Ramos (cell line): Measurements from ENCODE around the gene NKAPD1.
"Not testable (repeated sequence)": the region's sequence is repeated elsewhere in the genome, so short reads cannot be mapped to it uniquely, and the experiment has no call there.

Source experiments
- in situ Hi-C: fragments of 300-500 bp; cut with MboI; formaldehyde crosslinking; loops from one replicate; pipeline ENCODE4 v1.14.3; 2022; ENCODE audit warnings: low sequenced_read_pairs; ENCODE audit not compliant: unreplicated experiment

NKAPD1 gene

DNA sequence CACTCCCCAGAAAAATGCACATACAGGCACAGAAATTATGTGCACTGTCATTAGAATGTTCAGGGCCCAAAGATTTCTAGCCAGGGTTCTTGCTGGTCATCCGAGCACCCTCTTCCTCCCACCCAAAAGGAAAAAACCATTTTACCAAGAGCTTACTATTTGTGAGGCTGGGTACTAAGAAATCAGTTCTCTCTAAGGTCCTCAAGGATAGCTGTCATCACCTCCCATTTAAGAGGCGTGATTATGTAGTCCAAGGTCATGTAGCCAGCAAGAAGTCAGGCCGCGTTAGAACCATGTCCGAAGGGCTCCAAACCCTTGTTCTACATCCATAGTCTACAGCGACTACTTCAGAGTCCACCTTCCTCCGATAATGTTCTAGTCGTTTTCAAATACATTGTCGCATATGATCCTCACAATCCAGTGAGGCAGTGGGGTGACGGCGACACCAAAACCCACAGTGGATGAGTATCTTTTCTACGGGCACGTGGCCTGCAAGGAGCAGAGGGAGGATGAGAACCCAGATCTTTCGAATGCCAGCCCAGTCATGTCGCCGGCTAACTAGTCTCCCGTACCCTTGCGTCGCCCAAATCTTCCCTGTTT is 11.8 kb downstream of the NKAPD1 start:
- in situ Hi-C loops = no loop called here

DNA sequence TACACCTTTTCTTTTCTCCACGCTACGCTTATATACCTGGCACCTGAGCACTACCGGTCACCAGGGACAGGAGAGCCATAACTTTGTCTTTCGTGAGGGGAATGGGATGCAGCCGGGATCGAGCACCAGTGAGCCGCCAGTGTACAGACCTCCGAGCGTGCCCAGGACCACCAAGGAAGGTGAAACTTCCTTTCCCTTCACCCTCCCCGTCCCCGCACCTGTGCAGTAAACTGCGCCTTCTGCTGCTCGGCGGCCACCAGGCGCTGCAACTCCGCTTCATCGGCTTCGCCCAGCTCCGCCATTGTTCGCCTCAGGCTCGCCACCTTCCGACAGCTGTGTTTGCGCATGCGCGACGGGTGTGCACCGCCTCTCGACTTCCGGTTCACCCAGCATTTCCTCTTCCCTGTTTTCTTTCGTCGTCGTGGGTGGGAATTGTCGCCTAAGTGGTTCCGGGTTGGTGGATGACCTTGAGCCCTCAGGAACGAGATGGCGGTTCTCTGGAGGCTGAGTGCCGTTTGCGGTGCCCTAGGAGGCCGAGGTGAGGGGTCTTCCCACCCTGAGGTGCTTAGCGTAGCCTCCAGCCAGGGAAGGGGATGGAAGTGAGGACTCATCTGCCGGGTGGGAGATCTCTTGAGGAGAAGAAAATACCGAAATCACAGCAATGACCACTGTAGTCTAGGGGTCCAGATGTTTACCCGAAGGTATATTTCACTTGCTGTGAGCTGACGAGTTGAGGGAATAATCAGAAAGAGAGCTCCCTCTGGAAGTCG is 12.5 kb downstream of the NKAPD1 start, which contains the start of the genes SDHD and TIMM8B:
Gene SDHD, plus strand, starts transcription at position 452 of the 770 bp plus-strand sequence. Its CDS starts 35 bp downstream, at position 487.
Gene TIMM8B, minus strand, starts transcription at position 335 of the 770 bp plus-strand sequence. Its CDS starts 33 bp downstream, at position 302.
- in situ Hi-C loops = no loop called here

- in situ Hi-C loops = no loop called here
Measured at GRCh38 chr11:112087212-112087611, 13.1 kb downstream of the NKAPD1 start.

DNA sequence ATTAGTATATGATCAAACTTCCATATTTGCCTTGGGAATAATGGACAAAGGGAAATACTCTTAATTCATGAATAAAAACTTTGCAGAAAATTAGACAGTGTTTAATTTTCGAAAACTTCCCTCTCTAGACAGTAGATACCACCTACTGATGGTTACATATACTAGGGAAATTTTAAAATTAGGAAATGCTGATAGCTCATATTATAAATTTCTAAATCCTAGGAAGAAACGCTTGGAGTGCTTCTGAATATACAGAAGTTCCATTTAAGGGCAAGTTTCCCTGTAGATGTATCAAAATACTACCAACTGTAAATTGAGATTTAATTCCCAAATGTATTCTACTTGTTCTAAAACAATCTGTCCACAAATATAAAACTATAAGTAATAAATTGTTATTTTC is 21.2 kb downstream of the NKAPD1 start:
- in situ Hi-C loops = not testable (repeated sequence)

GRCh38 chr11:112096194-112096593 is 22.1 kb downstream of the NKAPD1 start:
- in situ Hi-C loops = no loop called here

DNA sequence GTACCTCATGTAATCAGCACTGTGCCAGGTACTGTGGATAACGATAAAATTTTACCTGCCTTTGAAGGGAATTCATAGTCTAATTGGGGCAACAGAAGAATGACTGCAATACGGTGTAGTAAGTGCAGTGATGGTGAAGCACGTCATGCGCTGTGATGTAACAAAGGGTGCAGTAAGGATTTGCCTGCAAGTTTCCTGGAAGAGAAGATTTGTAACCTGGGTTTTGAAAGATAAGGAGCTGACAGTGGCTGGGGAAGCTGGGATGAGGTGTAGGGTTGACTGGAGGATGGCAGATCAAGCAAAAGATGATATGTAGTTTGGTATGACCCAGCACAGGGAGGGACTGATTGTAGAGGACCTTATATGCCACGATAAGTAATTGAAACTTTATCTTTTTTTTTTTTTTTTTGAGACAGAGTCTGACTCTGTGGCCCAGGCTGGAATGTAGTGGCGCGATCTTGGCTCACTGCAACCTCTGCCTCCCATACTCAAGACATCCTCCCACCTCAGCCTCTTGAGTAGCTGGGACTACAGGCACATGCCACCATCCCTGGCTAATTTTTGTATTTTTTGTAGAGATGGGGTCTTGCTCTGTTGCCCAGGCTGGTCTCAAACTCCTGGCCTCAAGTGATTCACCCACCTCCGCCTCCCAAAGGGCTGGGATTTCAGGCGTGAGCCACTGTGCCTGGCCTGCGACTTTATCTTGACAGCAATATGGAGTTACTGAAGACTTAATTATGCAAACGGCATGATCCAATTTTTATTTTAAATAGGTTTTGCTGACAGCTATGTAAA is 23.8 kb downstream of the NKAPD1 start:
- in situ Hi-C loops = no loop called here

DNA sequence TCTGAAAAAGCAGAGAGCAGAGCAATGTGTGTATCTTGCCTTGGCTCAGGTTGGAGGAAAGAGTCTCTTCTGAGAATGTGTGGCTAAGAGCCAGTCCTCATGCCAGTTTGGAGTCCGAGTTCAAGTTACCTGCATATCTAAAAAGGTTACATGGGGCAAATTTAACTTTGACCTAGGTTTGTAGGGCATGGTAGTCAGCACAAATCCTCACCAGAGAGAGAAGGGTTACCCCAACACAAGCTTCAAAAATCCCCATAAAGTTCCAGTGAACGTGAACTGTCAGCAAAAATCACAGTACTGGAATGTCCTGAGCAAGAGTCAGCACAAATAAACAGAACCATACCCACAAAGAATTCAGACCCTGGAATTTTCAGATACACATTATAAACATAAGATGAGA is 26.4 kb downstream of the NKAPD1 start:
- in situ Hi-C loops = no loop called here

DNA sequence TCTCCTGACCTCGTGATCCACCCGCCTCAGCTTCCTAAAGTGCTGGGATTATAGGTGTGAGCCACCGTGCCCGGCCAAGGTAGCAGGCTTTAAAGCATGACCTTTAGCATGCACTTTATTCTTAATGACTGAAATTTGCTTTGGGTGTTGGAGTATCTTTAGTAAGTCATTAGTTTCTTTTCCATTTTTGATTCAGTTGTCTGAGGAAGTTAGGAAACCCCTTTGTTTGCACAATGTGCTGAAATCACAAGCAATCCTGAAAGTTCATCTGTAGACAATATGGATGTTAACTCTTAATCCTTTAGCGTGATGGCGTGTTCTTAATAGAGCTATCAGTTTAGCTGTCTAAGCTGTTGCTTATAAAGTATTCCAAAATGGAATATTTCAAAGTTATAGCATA is 29.3 kb downstream of the NKAPD1 start:
- in situ Hi-C loops = no loop called here

DNA sequence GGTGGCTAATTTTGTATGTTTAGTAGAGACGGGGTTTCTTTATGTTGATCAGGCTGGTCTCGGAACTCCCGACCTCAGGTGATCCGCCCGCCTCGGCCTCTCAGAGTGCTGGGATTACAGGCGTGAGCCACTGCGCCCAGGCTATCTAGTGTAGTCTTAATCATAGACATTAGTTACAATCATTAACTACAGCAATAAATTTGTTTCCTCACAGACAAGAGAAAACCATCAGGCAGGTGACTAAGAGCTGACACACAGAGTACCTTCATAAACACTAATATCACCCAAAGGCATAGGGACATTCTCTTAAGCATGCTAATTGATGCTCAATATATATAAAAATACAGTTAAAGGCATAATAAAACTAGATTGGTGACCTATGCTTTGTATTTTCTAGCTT is 32.0 kb downstream of the NKAPD1 start:
- in situ Hi-C loops = no loop called here

DNA sequence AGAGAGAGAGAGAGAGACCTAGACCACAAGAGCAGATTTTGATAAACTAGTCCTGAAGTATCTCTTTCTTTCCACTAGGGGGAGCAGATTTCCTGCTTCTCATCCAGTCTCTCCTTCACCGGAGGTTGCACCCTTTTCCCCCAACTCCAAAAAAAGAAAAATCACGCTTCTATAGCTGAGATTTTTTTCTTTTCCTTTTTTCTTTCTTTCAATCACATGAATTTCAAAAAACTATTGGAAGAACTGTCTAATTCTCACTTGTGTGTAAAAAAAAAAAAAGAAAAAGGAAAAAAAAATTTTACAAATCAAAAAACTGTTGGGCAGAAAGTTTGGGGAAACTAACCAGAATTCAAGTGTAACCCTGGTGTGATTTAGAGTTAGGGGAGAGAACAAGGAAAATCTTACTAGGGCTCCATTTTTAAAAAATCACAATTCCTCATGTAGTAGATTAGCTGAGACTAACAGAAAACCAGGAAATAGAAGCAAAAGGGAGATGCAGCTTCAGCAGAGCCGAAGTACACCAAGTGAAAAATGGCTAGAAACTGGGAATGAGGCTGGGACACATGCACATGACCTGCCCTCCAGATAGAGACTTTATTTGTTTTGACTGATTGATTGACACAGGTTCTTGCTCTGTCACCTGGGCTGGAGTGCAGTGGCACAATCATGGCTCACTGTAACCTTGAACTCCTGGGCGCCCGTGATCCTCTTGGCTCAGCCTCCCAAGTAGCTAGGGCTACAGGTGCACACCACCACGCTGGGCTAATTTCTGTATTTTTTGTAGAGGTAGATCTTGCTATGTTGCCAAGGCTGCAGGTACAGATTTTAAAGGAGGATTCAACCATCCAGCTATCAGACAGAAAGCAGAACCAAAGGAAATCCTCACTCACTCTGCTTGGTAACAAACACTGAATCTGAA is 39.7 kb downstream of the NKAPD1 start:
- in situ Hi-C loops = no loop called here

DNA sequence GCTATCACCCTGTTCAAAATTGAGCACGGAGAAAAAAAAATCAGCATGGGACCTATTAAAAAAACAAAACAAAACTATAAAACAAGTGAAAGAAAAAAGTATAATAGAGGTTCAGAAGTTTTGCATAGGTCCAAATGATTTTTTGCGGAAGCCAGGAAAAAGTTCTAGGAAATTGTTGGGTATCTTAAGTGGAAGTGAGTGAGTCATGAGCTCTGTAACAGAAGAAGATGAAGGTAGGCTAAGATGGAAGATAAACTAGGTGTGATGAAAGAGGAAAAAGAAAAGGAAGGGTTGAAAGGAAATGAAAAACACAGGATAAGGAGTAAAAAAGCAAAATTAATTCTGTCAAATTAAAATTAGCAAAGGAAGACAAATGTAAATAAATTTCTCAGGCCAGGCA is 40.4 kb downstream of the NKAPD1 start:
- in situ Hi-C loops = no loop called here

DNA sequence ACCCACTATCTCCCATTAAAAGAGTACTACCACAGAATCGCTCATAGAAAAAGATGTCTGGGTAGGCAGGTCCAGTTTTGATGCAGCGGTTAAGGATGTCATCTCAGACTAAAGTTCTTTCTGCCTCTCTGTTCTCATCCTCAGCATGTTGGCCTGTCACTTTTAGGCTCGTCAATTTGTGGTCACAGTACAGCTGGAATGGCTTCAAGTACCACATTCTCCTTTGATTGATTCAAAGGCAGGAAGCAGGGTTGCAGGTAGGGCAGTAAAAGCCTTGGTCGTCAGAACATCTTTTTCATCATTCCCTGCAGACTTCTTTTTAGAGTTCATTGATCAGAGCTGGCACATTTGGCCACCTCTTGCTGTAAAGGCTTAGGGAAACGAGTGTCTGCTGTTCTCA is 41.3 kb downstream of the NKAPD1 start:
- in situ Hi-C loops = no loop called here

- in situ Hi-C loops = no loop called here
Measured at GRCh38 chr11:112118176-112118575, 44.1 kb downstream of the NKAPD1 start.

DNA sequence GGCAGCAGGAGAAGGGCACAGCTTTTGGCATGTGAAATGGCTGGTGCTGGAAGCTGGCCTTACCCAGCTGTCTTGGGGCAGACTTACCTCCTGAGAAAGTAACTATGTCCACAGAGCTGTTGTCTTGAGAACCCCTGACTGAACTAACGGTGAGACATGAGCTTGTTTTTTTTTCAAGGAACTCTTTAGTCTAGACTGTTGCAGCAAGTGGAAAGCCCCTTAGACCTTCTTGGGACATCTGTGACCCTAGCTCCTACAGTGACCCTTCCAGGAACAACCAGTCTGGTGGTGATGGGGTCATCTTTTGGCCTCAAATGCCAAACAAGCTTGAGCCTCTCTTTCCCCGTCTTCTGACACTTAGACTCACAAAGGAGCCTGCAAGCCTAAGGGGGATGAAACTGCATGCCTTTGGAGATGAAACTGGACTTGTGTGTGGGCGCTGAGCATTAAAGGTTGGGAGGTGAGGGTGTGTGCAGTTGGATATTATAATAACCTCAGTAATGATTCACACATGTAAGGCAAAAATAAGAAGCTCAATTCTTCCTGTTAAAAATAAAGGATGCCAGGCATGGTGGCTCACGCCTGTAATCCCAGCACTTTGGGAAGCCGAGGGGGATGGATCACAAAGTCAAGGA is 48.0 kb downstream of the NKAPD1 start:
- in situ Hi-C loops = no loop called here

- in situ Hi-C loops = no loop called here
Measured at GRCh38 chr11:112123129-112123528, 49.0 kb downstream of the NKAPD1 start.

DNA sequence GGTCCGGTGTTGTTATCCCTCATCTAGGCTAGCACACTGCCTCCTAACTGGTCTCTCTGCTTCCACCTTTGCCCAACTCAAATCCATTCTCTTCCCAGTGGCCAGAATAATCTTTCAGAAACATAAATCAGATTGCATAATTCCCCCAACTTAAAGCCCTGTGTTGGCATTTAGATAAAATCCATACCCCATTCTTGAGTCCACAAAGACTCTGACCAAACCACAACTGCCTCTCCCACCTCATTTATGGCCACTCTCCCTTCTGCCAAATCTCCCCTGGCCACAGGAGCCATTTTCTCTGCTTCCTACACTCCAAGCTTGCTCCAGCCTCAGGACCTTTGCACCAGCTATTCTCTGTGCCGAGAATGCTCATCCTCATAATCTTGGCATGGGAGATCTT is 53.0 kb downstream of the NKAPD1 start:
- in situ Hi-C loops = no loop called here

DNA sequence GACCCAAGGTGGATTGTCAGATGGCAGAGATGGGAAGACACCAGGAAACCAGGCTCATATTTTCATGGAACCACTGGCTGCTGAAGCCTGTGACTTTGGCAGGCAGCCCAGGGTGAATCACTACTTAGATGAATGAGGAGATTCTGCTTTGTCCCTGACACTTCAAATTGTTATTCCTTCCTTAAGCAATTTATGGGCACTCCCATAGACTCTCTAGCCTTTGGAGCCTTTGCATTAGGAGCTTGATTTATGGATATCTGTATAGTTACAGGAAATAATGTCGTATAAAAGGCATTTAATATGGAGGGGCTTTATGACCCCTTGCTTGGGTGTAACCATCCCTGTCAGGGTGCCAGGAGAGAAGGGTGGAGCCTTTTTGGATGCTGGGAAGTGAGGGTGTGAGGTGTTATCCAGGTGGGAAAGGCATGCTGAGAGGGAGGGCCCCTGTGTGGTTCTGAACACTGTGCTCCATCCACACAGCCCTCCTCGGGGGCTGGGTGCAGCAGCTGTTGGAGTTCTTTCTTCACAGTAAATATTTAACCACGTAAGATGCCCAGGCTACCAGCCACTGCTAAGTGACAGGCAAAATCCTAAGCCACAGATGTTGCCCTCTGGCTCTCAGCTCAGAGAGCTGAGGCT is 54.5 kb downstream of the NKAPD1 start:
- in situ Hi-C loops = no loop called here

DNA sequence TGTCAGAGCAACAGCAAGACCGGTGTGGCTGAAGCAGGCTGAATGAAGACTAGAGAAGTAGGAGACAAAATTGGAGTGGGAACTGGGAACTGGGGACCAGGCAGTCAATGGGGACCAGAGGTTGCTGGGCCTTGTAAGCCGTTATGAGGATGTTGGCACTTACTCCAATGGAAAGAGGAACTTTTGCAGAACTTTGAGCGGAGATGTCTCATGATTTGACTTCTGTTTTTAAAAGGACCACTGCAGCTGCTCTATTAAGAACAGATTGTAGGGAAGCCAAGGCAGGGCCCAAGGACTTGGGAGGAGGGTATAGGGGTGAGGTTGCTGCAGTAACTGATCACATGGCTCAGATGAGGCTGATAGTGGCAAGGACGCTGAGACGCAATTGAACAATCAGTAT is 55.6 kb downstream of the NKAPD1 start:
- in situ Hi-C loops = no loop called here

GRCh38 chr11:112132737-112133136 is 58.6 kb downstream of the NKAPD1 start:
- in situ Hi-C loops = no loop called here
